Skin of body (tissue), 2 donors: ENCODE measurements around the gene SLC35F4. TPM values are rescaled to one million over a fixed set of nuclear protein-coding genes. Genes with fewer than 3 reads are reported as not detected.

ENCODE experiments used
- DNase-seq: peaks from one replicate; lab custom pipeline; 2025; lab: John Stamatoyannopoulos, UW
- total RNA-seq: library from RNA; depleted of rRNA; stranded (reverse); fragments of >200 nt; gene quantifications from one replicate; pipeline ENCODE4 v1.2.3, GENCODE V29; 2014

The SLC35F4 gene
- total RNA-seq, 1 donor from 2014 or later, result 0.10 TPM

GRCh38 chr14:57634335-57634734 lies 231.6 kb downstream of the SLC35F4 start:
- DNase-seq, result no peak

- DNase-seq, result no peak
Observed at GRCh38 chr14:57632649-57633048, 233.2 kb downstream of the SLC35F4 start.

DNA sequence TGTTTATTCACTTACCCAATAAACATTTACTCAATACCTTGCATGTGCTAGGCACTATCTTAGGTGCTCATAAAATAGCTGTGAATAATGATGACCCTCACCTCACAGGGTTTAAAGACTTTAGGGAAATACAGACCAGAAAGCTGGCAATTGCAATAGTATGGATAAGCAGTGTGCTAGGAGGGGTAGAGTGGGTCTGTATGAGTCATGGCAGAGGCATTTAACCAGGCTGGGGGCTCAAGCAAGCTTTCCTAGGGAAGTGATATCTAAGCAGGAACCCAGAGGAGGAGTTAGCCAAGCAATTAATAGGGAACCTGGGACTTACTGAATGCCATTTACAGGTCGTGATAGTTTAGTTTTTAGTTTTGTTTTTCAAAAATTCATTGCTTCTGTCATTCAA lies 248.4 kb downstream of the SLC35F4 start:
- no peak for DNase-seq

DNA sequence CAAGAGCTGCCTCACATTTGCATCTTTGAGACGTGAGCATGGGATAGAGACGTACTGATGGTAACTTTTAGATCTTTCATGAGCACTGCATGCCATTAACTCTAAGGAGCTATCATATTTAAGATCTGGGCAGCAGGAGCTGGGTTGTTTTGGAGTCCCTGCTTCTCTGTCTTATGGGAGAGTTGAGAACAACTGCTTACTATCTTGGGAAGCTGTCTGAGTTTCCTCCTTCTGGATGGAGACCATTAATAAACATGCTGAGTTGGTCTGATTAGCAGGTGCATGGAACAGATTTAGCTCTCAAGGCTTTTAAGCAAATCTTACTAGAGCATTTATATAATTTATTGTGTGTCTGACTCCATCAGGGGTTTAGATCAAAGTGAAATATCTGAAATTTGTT lies 252.9 kb downstream of the SLC35F4 start:
- no peak for DNase-seq

DNA sequence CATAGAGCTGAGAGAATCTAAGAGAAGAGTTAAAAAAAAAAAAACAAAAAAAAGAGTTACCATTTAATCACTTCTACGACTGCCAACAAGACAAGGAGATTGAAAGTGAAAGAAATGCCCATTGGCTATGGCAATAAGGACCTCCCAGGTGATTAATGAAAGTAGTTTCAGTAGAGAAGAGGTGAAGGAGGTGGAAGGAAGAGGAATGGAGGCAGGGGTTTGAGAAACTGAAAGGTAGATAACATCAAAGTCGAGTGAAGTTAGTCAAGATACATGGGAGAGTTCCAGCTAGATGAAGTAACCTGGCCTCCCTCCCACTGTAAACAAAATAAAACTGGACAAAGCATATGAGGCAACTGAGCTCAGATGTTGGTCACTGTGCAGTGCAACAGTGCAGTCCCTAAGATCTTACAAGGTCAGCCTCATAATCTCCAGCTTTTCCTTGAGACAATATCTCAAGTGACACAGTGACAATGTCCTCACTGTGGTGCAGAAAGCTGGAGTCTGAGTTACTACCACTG lies 254.3 kb downstream of the SLC35F4 start:
- DNase-seq, result no peak

GRCh38 chr14:57610631-57611030 lies 255.3 kb downstream of the SLC35F4 start:
- no peak for DNase-seq

GRCh38 chr14:57609192-57610075 lies 256.5 kb downstream of the SLC35F4 start:
- no peak for DNase-seq

DNA sequence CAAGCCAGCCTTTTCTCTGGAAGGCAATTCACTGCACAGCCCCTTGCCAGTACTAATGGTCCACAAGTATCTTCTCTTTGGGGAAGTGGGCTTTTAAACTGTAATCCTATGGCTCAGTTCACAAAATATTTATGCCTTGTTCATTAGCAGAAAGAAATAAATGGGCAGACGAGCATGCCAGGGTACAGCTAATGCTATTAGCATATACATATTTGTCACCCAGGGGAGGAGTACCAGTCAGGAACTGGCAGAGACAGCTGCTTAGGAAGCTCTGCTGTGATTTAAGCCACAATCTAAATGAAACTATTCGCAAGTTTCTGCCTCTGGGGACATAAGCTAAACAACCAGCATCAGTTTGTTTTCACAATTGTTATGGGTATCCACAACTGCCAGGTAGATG lies 258.8 kb downstream of the SLC35F4 start:
- no peak for DNase-seq

- no peak for DNase-seq
Observed at GRCh38 chr14:57583396-57583795, 282.5 kb downstream of the SLC35F4 start.

DNA sequence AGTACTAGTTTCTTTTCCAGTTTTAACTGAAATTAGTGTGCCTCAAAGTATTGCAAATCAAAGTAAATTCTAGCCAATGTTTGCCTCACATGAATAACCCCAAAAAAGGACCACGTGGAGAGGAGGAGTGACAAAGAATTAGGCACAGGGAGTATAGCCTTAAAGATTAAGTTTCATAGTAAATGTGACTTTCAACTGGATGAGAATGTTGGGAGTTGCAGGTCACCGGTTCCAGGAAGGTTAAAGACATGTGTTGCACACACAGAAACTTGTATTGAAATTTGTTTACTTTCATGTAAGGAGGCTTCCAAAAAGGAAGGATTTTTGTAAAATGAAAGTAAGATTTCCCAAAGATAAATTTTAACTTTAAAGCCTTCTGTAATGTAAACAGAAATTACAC lies 283.1 kb downstream of the SLC35F4 start:
- DNase-seq, result no peak

- no peak for DNase-seq
Observed at GRCh38 chr14:57578801-57579200, 287.1 kb downstream of the SLC35F4 start.

DNA sequence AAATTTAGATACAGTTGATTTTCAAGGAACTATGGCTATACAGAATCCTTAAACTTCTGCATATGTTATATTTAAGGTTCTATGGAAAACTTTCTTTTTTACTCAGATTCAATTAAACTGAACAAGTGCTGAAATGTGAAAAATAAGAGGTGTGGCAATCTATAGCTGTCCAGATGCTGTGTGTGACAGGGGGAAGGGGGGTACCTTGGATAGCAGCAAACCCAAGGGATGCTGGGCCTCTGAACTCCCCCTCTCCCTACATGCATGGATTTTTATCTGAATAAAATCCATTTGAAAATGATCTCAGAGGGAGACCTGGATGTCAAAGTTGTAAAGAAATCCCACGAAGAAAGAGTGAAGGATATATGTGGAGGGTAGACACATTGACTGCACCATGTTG lies 289.4 kb downstream of the SLC35F4 start:
- no peak for DNase-seq

- no peak for DNase-seq
Observed at GRCh38 chr14:57575482-57575881, 290.4 kb downstream of the SLC35F4 start.

DNA sequence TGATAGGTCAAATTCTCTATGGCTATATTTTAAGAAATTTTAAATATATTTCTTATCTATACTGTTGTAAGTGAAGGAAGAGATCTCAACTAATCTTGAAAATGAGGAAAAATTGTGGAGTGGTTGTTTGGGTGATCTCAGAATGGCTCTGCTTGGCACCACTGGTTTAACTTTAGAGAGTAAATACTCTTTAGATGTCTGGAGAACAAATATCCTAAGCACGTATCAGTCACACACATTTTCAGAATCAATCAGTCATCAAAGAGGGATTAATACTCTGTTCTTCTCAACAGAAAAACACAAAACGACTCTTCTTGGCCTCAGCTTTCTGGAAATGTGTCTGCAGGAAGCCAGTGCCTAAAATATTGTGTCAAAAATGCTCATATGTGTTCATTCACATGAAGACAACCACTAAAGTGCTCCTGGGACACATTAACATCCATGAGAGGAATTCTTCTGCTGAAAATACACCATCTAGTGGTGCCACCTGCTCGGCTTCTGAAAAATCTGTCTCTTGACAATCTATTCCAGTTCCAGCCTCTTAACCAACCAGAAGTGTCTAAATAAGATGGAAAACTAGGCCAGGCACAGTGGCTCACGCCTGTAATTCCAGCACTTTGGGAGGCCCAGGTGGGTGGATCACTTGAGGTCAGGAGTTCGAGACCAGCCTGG lies 291.1 kb downstream of the SLC35F4 start:
- no peak for DNase-seq

DNA sequence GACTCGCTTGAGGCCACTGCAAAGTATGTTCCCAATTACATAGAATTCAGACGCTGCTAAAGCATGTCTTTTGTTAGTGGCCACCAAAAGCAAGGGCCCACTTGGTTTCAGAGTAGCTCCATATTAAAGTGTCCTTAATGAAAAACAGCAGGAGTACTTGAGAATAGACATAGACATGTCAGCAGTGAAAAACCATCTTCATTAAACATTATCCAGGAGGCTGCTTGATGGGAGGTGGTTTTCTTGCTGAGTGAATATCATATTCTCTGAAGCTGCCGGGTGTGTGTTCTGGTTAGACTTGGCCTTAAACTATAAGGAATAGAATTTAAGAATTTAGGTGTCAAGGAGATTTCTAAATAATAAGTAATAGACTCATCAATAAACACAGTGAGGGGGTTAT lies 292.7 kb downstream of the SLC35F4 start:
- no peak for DNase-seq

DNA sequence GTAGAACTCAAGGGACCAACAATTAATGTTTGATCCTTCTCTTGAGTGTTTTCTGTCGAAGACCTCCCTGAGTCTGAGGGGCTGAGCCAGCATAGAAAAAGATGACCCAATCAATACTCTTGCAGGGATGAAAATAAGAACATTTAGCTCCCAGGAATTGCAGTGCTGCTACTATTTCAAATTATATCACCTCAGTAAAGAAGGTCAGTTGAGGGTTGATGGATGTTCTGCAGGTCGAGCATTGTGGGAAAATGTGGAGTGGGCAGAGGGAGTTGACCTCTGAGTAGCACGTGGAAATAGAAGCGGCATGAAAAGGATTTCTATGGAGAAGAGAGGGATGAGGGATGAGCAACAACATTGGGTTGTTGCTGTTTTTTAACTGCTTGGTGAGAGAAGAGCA lies 297.3 kb downstream of the SLC35F4 start:
- DNase-seq, result no peak

- no peak for DNase-seq
Observed at GRCh38 chr14:57567220-57567619, 298.7 kb downstream of the SLC35F4 start.

- DNase-seq, result no peak
Observed at GRCh38 chr14:57560681-57561080, 305.2 kb downstream of the SLC35F4 start.

DNA sequence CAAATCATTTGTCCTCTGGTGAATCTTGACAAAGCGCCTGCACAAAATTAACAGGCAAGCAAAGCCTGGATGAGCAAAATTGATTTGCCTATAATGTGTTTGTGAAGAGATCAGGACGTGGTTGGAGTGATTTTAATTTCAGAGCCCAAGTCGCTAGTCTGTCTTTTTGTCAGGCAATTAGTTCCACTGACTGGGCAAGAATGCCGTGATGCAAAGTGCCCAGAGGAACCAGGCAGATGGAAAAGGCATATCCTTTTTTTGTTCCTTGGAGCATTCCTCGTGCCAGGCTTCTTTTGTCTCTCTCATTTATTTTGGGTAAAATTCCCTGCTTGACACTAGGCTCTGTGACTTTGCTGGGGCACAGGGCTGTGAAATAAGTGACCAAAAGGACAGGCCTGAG lies 306.3 kb downstream of the SLC35F4 start:
- no peak for DNase-seq

GRCh38 chr14:57549765-57550420 lies 316.0 kb downstream of the SLC35F4 start:
- no peak for DNase-seq

- no peak for DNase-seq
Observed at GRCh38 chr14:57549016-57549564, 316.8 kb downstream of the SLC35F4 start.

DNA sequence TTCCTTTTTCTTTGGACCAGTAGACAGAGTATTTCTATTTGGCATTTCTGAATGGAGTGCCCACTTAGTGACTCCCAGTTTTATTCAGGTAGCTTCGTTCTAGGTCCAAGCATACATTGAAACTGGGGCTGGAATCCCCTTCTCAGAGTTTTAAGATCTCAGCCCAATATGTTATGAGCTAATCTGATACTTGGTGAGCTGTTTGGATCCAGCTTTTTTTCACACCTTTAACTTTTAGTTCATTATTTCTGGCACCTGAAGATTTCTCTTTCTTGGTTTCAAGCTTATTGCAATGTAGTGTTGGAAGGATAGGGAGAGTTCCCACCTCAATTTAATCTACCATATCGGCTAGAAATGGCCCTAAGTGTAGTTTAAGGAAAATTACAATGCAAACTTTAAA lies 318.8 kb downstream of the SLC35F4 start:
- DNase-seq, result no peak
